K562 (cell line): ENCODE data around the gene CCDC9. TPM values are rescaled to one million over a fixed set of nuclear protein-coding genes. Genes with fewer than 3 reads are reported as not detected.

Experiments used
- ASH1L ChIP-seq: fragments of 450-650 bp; IDR thresholded peaks from 2 replicates; pipeline ENCODE4 v1.6.1; 2018; ENCODE audit warnings: borderline replicate concordance, mild to moderate bottlenecking, low read depth; ENCODE audit not compliant: partially characterized antibody
- DIDO1 ChIP-seq: fragments of 450-650 bp; IDR thresholded peaks from 2 replicates; pipeline ENCODE4 v1.6.1; 2016; ENCODE audit warnings: low read depth, missing biosample characterization, missing genetic modification characterization
- HNRNPK ChIP-seq: fragments of 200-400 bp; formaldehyde crosslinking; IDR thresholded peaks from one replicate; pipeline ENCODE4 v1.6.1; 2018; ENCODE audit warnings: mild to moderate bottlenecking, low read depth, low read length; ENCODE audit not compliant: poor library complexity, severe bottlenecking
- L3MBTL2 ChIP-seq: fragments of 450-650 bp; IDR thresholded peaks from 2 replicates; pipeline ENCODE4 v1.6.1; 2016; ENCODE audit warnings: mild to moderate bottlenecking, moderate library complexity
- MBD2 ChIP-seq: sonication (generic); IDR thresholded peaks from 2 replicates; pipeline ENCODE4 v1.6.1; 2016; ENCODE audit warnings: low read depth, borderline replicate concordance
- MNT ChIP-seq, 2 experiments: fragments of 450-650 bp; conservative IDR thresholded peaks; 2 replicates each; pipeline ENCODE4 v1.6.1; 2017; ENCODE audit warnings: mild to moderate bottlenecking in 2 of 2, moderate library complexity in 2 of 2
- MTA1 ChIP-seq: fragments of 450-650 bp; IDR thresholded peaks from 2 replicates; pipeline ENCODE4 v1.6.1; 2017; ENCODE audit warnings: borderline replicate concordance
- NFE2L1 ChIP-seq: fragments of 450-650 bp; IDR thresholded peaks from 2 replicates; pipeline ENCODE4 v1.6.1; 2016; ENCODE audit warnings: missing genetic modification characterization, low read depth, mild to moderate bottlenecking, missing compliant biosample characterization, moderate library complexity, borderline replicate concordance
- NR2C1 ChIP-seq, 2 experiments: fragments of 450-650 bp; IDR thresholded peaks; 2 replicates each; pipeline ENCODE4 v1.6.1; 2017; ENCODE audit warnings: mild to moderate bottlenecking in 2 of 2, antibody characterized with exemption in 1 of 2, inconsistent platforms in 1 of 2, missing compliant biosample characterization in 1 of 2, missing genetic modification characterization in 1 of 2
- RFX7 ChIP-seq: fragments of 250-450 bp; sonication (Bioruptor Pico); IDR thresholded peaks from 2 replicates; pipeline ENCODE4 v1.5.1; 2021; ENCODE audit warnings: mild to moderate bottlenecking
- TCFL5 ChIP-seq: fragments of 250-450 bp; sonication (Bioruptor Pico); conservative IDR thresholded peaks from 2 replicates; pipeline ENCODE4 v1.6.1; 2021; ENCODE audit warnings: mild to moderate bottlenecking, moderate library complexity, matching md5 sums
- THAP12 ChIP-seq: fragments of 250-450 bp; sonication (Bioruptor Pico); IDR thresholded peaks from 2 replicates; pipeline ENCODE4 v1.9.0; 2021; ENCODE audit warnings: mild to moderate bottlenecking, inconsistent platforms
- YY1 ChIP-seq, 3 experiments: IDR thresholded peaks; 2 replicates each; pipeline ENCODE4 v1.6.1; 2011; ENCODE audit warnings: low read length in 2 of 3, mild to moderate bottlenecking in 2 of 3, moderate library complexity in 2 of 3, borderline replicate concordance in 1 of 3, control low read depth in 1 of 3, low read depth in 1 of 3; ENCODE audit not compliant: insufficient read depth in 3 of 3, insufficient replicate concordance in 2 of 3, control insufficient read depth in 1 of 3, insufficient read length in 1 of 3; ENCODE audit errors: extremely low read depth in 1 of 3
- ZBTB5 ChIP-seq: fragments of 450-650 bp; IDR thresholded peaks from 2 replicates; pipeline ENCODE4 v1.6.1; 2017; ENCODE audit warnings: antibody characterized with exemption
- ZNF24 ChIP-seq: fragments of 450-650 bp; IDR thresholded peaks from 2 replicates; pipeline ENCODE4 v1.6.1; 2016
- ZNF282 ChIP-seq: sonication (generic); formaldehyde crosslinking; IDR thresholded peaks from 2 replicates; pipeline ENCODE4 v1.8.1; 2023; ENCODE audit warnings: missing genetic modification reagents
- ZNF764 ChIP-seq: fragments of 250-450 bp; sonication (Bioruptor Pico); IDR thresholded peaks from 2 replicates; pipeline ENCODE4 v1.4.0; 2020; ENCODE audit warnings: low read depth, mild to moderate bottlenecking, moderate library complexity
- polyA plus RNA-seq, 8 experiments: library from polyadenylated mRNA; depleted of rRNA in 4 of 8; stranded (reverse) in 5 of 8; unstranded in 3 of 8; fragments of >200 nt; fragmentation: Nextera tagmentation in 2 of 8; fragmentation: Illumina TruSeq in 1 of 8; extraction: Ambion mirVana in 2 of 8; extraction: Trizol in 1 of 8; gene quantifications; 2 replicates each; pipeline versions ENCODE4 v1.2.1 to v1.2.3, GENCODE V29; 2011 to 2014; ENCODE audit warnings: inconsistent platforms in 1 of 8, missing spikeins in 1 of 8
- total RNA-seq, 7 experiments: library from RNA; depleted of rRNA in 6 of 7; stranded (reverse); fragments of >200 nt in 6 of 7; fragmentation: Illumina TruSeq in 2 of 7; extraction: Trizol in 2 of 7; gene quantifications; 2 replicates each; pipeline versions ENCODE4 v1.2.1 to v1.2.3, GENCODE V29; 2011 to 2021; ENCODE audit warnings: low replicate concordance in 1 of 7
- TF ChIP-seq, protein P1 (sequence below): sonication (generic); formaldehyde crosslinking; IDR thresholded peaks from 2 replicates; pipeline ENCODE4 v1.8.1; 2023; ENCODE audit warnings: mild to moderate bottlenecking, missing genetic modification reagents

Gene CCDC9
- total and polyA plus RNA-seq, 9 of the 15 experiments (the other 6 are each of a cell fraction or from before 2014, with no cell fraction given), result 0.23 to 38.6 (median 8.4) TPM

- TF ChIP-seq ZBTB5, result no peak
- TF ChIP-seq ZNF764 (CRISPR knock-in tag), result no peak
- no peak for TF ChIP-seq TCFL5
- TF ChIP-seq DIDO1, result no peak
- TF ChIP-seq YY1 (IDR thresholded peaks at IDR 0.05; ENCODE audit: borderline replicate concordance in 1 of 3, control insufficient read depth in 1 of 3, extremely low read depth in 1 of 3, insufficient read depth in 3 of 3, insufficient read length in 1 of 3, insufficient replicate concordance in 2 of 3, low read depth in 1 of 3, low read length in 2 of 3), result peak in 1 of 3 experiments; percentile 16
- no peak for TF ChIP-seq ZNF24
- TF ChIP-seq L3MBTL2, result peak; percentile 21; the same call in 1 of the 2 replicates
- no peak for TF ChIP-seq RFX7 (CRISPR knock-in tag)
- no peak for TF ChIP-seq NR2C1 (IDR thresholded peaks at IDR 0.05)
- peak; percentile 49; the same call in 1 of the 2 replicates for TF ChIP-seq NR2C1 (tag; IDR thresholded peaks at IDR 0.05)
- peak; percentile 99 for TF ChIP-seq HNRNPK
- TF ChIP-seq ASH1L, result no peak
- TF ChIP-seq MNT (conservative IDR thresholded peaks at IDR 0.05), result peak in 1 of 2 experiments; percentile 8; a peak in 1 of 4 replicates
- TF ChIP-seq NFE2L1 (tag), result no peak
- no peak; the same call in 1 of the 2 replicates for TF ChIP-seq MBD2
- TF ChIP-seq MTA1, result 0 out of 2 replicates have a peak, but pooled peaks have one; percentile 13
- TF ChIP-seq, protein P1, sequence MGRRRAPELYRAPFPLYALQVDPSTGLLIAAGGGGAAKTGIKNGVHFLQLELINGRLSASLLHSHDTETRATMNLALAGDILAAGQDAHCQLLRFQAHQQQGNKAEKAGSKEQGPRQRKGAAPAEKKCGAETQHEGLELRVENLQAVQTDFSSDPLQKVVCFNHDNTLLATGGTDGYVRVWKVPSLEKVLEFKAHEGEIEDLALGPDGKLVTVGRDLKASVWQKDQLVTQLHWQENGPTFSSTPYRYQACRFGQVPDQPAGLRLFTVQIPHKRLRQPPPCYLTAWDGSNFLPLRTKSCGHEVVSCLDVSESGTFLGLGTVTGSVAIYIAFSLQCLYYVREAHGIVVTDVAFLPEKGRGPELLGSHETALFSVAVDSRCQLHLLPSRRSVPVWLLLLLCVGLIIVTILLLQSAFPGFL (CRISPR knock-in tag), result peak; percentile 93; the same call in 1 of the 2 replicates
- no peak for TF ChIP-seq THAP12 (CRISPR knock-in tag)
- TF ChIP-seq ZNF282 (CRISPR knock-in tag), result peak; percentile 63
Observed at GRCh38 chr19:47226426-47227351, 29.6 kb upstream of the CCDC9 start (continued).
